Measurements from ENCODE around the gene F2RL2. TPM values are rescaled to one million over a fixed set of nuclear protein-coding genes. Genes with fewer than 3 reads are reported as not detected.

Gene F2RL2
- total RNA-seq, 2 donors from 2014 or later = 0.10 to 1.4 TPM

DNA sequence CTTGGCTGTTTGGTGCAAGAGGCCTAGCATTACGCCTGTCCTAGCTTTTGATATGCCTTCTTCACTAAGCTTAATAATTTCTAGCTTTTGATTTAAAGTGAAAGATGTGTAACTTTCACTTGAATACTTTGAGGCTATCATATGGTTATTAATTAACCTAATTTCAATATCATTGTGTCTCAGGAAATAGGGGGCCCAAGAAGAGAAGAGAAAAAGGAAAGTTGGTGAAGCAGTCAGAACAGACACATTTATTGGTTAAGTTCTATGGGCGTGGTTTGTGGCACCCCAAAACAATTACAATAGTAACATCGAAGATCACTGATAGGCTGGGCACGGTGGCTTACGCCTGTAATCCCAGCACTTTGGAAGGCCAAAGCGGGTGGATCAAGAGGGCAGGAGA is 40.9 kb upstream of the F2RL2 start:
- Histone ChIP-seq H3K36me3 (no peaks in the 10 kb centered on the region), H3K9me3 (no peaks in the 10 kb centered on the region), H3K4me3 (no peak overlapping the region), H3K4me1 (no peaks in the 10 kb centered on the region), H3K27me3 (no peaks in the 10 kb centered on the region), H3K9ac (ENCODE audit: low read depth in 2 of 2, low read length in 2 of 2) (no peak overlapping the region), H3K27ac (no peak overlapping the region)
- DNase-seq = no peak
- TF ChIP-seq, protein P1, sequence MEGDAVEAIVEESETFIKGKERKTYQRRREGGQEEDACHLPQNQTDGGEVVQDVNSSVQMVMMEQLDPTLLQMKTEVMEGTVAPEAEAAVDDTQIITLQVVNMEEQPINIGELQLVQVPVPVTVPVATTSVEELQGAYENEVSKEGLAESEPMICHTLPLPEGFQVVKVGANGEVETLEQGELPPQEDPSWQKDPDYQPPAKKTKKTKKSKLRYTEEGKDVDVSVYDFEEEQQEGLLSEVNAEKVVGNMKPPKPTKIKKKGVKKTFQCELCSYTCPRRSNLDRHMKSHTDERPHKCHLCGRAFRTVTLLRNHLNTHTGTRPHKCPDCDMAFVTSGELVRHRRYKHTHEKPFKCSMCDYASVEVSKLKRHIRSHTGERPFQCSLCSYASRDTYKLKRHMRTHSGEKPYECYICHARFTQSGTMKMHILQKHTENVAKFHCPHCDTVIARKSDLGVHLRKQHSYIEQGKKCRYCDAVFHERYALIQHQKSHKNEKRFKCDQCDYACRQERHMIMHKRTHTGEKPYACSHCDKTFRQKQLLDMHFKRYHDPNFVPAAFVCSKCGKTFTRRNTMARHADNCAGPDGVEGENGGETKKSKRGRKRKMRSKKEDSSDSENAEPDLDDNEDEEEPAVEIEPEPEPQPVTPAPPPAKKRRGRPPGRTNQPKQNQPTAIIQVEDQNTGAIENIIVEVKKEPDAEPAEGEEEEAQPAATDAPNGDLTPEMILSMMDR (IDR thresholded peaks at IDR 0.05) = no peak
- intact Hi-C loops (cut with DNase I) = no loop called here

DNA sequence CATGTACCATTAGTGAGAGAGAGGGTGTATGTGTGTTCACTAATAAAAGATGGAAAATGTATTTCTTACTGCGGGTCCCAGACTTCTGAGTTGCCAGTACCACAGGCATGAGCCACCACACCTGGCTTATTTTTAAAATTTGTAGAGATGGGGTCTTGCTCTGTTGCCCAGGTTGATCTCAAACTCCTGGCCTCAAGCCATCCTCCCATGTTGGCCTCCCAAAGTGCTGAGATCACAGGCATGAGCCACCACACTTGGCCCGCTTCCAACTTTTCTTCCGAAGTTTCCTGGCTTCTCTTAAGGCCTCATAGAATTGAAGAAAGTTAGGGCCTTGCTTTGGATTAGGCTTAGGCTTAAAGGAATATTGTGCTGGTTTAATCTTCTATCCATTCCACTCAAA is 40.4 kb upstream of the F2RL2 start:
- DNase-seq = no peak
- no peak overlapping the region for H3K9ac ChIP-seq (ENCODE audit: low read depth in 2 of 2, low read length in 2 of 2)
- no peaks in the 10 kb centered on the region for H3K27me3 ChIP-seq
- intact Hi-C loops (cut with DNase I) = no loop called here
- no peaks in the 10 kb centered on the region for H3K4me1 ChIP-seq
- no peak overlapping the region for H3K27ac ChIP-seq
- no peak overlapping the region for H3K4me3 ChIP-seq
- TF ChIP-seq, protein P1 (IDR thresholded peaks at IDR 0.05) = no peak
- no peaks in the 10 kb centered on the region for H3K9me3 ChIP-seq
- no peaks in the 10 kb centered on the region for H3K36me3 ChIP-seq

DNA sequence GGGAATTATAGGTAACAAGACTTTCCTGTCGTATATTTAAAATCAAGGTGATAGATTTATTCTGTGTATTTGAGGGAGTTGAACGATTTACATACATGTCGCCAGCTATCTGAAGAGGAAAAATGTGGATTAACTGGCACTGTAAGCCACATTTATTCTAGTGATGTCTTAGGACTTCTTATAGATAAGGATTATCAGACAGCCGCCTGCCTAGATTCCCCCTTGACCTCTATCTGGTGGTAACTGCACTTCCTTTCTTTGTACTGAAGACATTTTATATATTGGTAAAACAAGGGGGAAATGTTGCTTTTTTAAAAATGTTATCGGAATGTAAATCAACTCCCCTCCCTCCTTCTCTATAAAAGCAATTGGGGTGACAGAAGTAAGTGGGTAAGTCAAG is 39.3 kb upstream of the F2RL2 start:
- DNase-seq = no peak
- Histone ChIP-seq H3K4me1 (no peaks in the 10 kb centered on the region), H3K9me3 (no peaks in the 10 kb centered on the region), H3K36me3 (no peaks in the 10 kb centered on the region), H3K27me3 (no peaks in the 10 kb centered on the region), H3K4me3 (no peak overlapping the region), H3K27ac (no peak overlapping the region), H3K9ac (ENCODE audit: low read depth in 2 of 2, low read length in 2 of 2) (no peak overlapping the region)
- intact Hi-C loops (cut with DNase I) = no loop called here
- TF ChIP-seq, protein P1 (IDR thresholded peaks at IDR 0.05) = no peak

DNA sequence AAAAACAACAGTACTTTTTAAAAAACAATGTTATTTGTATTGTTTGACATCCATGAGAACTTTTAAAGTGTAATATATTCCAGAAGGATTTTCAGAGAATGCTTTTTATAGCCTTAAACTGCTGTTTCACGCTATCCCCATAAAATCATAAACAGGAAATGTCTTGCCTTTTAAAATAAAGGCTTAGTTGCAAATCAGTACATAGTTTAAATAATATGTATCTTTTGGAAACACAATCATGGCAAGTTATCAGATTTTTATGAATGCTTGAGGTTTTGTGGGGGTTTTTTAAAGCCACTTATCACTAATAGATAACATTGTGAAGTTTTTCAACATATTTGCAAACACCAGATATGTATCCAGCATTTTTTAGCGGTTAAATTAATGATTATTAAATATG is 37.2 kb upstream of the F2RL2 start:
- Histone ChIP-seq H3K4me3 (no peak overlapping the region), H3K27me3 (no peaks in the 10 kb centered on the region), H3K36me3 (no peaks in the 10 kb centered on the region), H3K27ac (no peak overlapping the region), H3K9ac (ENCODE audit: low read depth in 2 of 2, low read length in 2 of 2) (no peak overlapping the region), H3K9me3 (no peaks in the 10 kb centered on the region), H3K4me1 (no peaks in the 10 kb centered on the region)
- intact Hi-C loops (cut with DNase I) = no loop called here
- DNase-seq = no peak
- TF ChIP-seq, protein P1 (IDR thresholded peaks at IDR 0.05) = no peak

DNA sequence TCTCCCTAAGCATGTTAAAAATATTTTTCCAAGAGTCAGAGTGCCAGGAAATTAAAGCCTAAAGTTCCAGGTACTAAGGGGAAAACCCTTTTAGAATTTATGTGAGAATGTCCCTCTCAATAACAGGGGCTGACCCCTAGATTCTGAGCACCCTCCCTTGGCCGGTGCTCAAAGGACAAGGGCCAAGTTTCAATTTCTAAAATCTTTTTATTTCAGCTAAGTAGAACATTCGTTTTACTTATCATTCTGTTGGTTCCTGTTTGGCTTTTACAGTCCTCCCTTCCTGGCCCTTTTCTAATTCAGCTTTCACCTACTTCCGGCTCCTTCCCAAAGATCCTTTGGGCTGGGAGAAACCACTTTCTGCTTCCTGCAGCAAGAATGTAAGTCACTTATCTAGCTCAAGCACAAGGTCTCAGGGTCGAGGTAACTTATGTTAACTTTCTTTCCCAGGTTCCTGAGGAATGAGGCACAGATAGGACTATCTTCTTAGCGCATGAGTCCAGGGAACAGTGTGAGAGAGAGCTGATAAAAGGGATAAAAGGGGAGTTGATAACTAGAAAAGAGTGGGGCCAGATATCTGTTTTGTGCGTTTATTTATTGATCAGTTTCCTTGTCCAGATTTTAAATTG is 34.6 kb upstream of the F2RL2 start:
- intact Hi-C loops (cut with DNase I) = no loop called here
- Histone ChIP-seq H3K27ac (no peak overlapping the region), H3K9me3 (no peaks in the 10 kb centered on the region), H3K9ac (ENCODE audit: low read depth in 2 of 2, low read length in 2 of 2) (no peak overlapping the region), H3K4me1 (no peaks in the 10 kb centered on the region), H3K27me3 (no peaks in the 10 kb centered on the region), H3K36me3 (no peaks in the 10 kb centered on the region), H3K4me3 (no peak overlapping the region)
- TF ChIP-seq, protein P1 (IDR thresholded peaks at IDR 0.05) = no peak
- no peak for DNase-seq

Measured in colonic mucosa (tissue), 4 donors.